D721Med (cell line): ENCODE data around the gene ARRDC4.

ENCODE experiments used
- DNase-seq: peaks from one replicate; pipeline ENCODE4 v3.0.0; 2011; ENCODE audit warnings: low spot score; ENCODE audit not compliant: insufficient read length
- FAIRE-seq: peaks from 2 replicates; lab custom pipeline; 2011; peaks lifted over from hg19 to GRCh38; lab: Jason Lieb, UNC
- TF ChIP-seq, protein P1 (sequence below): IDR thresholded peaks from 2 replicates; pipeline ENCODE4 v1.5.1; 2012; ENCODE audit warnings: mild to moderate bottlenecking, control low read depth; ENCODE audit not compliant: insufficient read depth; ENCODE audit errors: missing control alignments

Gene ARRDC4

DNA sequence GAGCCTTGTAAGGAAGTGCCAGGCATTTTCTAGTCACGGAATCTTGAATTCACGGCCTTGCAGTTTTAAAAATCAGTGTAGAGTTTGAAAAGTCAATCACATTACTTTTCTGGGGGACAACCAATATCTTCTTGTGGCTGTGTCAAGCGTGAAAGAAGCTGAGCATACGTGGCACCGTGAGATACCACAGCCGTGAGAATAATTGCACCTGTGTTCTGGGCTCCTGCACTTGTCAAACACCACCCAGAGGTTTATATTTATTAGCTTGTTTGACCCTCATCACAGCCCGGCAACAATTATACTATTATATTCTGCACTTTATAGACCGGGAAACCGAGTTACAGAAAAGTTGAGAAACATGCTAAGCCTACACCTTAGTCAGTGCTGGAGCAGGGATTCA lies 45.2 kb downstream of the ARRDC4 start:
- no peak for DNase-seq
- TF ChIP-seq, protein P1, sequence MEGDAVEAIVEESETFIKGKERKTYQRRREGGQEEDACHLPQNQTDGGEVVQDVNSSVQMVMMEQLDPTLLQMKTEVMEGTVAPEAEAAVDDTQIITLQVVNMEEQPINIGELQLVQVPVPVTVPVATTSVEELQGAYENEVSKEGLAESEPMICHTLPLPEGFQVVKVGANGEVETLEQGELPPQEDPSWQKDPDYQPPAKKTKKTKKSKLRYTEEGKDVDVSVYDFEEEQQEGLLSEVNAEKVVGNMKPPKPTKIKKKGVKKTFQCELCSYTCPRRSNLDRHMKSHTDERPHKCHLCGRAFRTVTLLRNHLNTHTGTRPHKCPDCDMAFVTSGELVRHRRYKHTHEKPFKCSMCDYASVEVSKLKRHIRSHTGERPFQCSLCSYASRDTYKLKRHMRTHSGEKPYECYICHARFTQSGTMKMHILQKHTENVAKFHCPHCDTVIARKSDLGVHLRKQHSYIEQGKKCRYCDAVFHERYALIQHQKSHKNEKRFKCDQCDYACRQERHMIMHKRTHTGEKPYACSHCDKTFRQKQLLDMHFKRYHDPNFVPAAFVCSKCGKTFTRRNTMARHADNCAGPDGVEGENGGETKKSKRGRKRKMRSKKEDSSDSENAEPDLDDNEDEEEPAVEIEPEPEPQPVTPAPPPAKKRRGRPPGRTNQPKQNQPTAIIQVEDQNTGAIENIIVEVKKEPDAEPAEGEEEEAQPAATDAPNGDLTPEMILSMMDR, result no peak
- no peak for FAIRE-seq

DNA sequence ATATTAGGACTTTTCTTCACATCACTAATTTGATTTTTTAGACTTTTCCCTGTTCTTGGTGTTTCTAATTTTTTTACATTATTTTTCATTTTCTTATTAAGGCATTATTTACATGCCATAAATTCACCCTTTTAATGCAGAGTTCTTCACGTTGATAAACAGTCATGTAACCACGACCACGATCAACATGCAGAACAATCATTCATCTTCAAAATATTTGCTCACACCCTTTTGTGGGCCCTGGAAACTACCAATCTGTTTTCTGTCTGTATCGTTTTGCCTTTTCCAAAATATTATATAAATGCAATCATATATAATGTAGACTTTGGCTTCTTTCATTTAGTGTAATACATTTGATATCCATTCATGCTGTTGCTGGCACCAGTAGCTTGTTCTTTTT lies 48.7 kb downstream of the ARRDC4 start:
- no peak for FAIRE-seq
- TF ChIP-seq, protein P1, result no peak

DNA sequence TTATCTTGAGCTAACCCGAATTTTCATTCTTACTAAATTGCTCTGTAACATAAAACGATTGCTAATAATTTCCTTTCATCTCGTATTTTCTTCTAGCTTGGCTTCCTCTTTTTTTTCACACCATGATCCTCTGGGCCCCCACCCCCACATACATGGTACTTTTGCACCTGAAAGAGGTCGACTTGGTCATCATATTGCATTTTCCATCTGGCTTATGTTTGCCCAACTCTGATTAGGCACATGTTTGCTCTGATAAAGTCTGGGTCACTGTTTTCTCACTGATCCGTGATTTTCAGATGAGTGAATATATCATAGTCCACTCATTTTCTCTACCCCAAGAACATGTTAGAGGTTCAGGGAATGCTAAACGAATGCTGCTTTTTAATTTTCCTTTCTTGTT lies 49.5 kb downstream of the ARRDC4 start:
- FAIRE-seq (no peak), DNase-seq (no peak)

More for the DNA sequence above, 48.7 kb downstream of the ARRDC4 start:
- no peak for DNase-seq

DNA sequence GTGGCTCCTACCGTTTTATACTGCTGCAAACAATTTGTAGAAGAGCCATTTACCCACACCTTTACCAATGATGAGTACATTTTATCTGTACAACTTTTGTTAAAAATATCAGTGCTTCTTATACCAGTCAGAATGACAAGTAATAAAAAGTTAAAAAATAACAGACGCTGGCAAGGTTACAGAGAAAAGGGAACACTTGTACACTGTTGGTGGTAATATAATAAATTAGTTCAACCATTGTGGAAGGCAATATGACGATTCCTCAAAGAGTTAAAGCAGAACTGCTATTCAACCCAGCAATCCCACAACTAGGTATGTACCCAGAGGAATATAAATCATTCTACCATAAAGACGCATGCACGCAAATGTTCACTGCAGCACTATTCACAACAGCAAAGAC lies 51.9 kb downstream of the ARRDC4 start:
- TF ChIP-seq, protein P1, result no peak
- no peak for DNase-seq
- FAIRE-seq, result no peak

More for the DNA sequence above, 49.5 kb downstream of the ARRDC4 start:
- TF ChIP-seq, protein P1, result no peak

DNA sequence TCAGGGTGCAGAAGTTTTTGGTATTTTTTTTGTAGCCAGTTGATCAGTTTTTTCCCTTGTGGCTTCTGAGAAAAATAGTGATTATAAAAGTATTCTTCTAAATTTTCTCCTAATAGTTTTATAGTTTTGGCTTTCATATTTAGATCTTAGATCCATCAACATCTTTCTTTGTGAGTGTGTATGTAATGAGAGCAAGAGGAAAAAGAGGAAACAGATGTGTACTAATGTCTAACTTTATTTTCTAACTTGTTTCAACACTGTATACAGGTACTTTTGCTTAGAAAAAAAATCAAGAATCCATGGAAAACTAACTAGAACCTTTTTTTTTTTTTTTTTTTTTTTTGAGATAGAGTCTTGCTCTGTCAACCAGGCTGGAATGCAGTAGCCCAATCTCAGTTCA lies 53.1 kb downstream of the ARRDC4 start:
- FAIRE-seq, result no peak
- TF ChIP-seq, protein P1, result no peak

DNA sequence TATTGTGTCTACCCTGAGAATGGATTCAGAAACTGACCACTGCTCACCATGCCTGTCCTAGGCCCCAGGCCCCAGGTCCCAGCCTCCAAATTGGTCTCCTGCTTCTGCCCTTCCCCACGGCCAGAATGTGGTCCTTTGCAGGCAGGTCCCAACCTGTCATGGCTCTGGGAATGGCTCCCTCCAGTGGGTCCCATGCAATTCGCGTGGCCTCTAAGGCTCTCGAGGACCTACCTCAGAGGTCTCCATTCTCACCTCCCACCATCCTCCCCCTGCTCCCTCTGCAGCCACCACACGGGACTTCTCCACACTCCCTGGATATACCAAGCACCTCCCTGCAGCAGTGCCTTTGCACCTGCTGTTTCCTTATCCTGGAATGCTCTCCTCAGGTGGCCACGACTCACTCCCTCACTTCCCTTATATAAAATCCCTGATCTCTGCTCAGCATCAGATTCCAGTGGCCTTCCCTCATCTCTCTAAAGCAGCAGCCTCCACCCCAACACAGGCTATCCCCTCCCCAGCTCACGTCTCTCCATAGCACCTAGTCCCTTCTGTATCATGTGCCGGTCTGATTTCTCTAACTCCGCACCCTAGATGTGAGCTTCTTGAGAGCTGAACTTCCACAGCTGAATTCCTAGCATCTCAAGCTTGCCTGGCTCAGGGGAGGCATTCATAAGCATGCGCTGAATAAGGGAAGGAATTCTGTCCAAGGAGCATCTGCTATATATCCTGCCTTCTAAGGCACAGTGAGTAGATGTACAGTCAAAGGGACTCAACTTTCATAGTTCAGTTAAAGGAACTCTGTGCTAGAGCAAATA lies 56.9 kb downstream of the ARRDC4 start:
- FAIRE-seq, result no peak
- DNase-seq, result no peak
- TF ChIP-seq, protein P1, result no peak

More for the DNA sequence above, 53.1 kb downstream of the ARRDC4 start:
- DNase-seq, result no peak

DNA sequence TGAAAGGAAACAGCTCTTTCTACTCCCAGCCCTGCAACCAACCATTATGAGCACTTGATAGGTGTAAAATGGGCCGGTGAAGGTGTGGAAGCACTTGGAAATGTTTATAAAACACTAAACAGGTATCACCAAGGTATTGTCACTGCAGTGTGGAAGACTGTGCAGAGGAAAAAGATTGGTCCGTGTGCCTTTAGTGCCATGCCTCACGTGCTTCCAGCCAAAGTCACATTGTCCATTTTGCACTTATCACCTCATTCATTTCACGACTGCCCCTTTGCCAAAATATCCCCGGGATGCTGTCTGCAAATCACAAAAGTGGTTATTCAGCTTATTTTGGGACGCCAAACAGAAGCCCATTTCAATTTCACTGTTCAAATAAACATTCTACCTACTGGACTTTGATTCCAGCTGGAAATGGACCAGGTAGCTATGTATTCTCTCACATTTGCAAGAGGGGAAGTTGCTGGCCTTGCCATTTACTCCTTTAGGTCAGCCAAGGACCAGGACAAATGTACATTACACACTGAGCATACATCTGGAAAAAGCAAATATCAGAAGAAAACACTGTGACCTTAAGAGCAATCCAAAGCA lies 58.4 kb downstream of the ARRDC4 start:
- FAIRE-seq (no peak), DNase-seq (no peak)
- TF ChIP-seq, protein P1, result no peak
